Midbrain (tissue), 1 donor: ENCODE data around the gene STRIP1.
"Not testable (repeated sequence)": the region's sequence is repeated elsewhere in the genome, so short reads cannot be mapped to it uniquely, and the experiment has no call there.

Source experiments
- DNase-seq: peaks from one replicate; lab custom pipeline; 2025; lab: John Stamatoyannopoulos, UW

STRIP1 gene

DNA sequence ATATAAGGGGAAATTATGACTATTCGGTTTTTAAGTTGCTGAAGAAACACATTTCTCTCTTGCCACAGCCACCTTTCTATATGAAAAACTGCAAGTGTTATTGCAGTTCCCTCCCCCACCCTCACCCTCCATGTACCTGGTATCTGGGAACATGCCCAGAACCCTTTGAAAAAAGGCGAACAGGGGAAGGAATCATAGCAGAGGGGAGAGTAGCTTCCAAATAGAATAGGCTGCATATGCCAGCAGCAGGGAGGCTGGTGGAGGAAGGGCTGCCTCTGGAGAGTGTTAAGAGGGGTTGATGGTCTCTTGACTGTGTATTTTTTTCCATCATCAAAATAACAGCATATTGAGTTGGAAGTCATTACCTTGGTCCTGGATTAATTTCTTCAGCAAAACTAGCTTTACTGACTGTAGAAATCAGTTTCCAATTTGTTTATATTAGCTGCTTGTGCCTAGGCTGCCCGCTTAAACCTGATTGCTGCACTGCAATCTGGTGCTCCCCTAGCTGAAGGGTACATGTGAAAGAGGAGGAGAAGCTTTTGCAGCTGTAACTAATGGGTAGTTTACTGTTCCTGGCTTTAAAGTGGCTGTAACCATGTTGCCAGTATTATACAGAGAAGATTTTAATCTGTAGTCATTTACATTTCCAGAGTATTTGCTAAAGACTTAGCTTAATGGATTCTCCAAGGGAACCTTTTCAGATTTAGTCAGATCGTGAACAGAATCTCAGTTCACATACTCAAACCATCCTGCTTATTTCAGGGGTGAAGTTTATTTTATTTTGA is 27.2 kb upstream of the STRIP1 start:
- no peak for DNase-seq

- DNase-seq = peak; percentile 38
These were observed 25.4 kb upstream of the STRIP1 start for GRCh38 chr1:110008971-110009565.

GRCh38 chr1:110011527-110012041 is 22.8 kb upstream of the STRIP1 start:
- peak; percentile 51 for DNase-seq

- DNase-seq = no peak
These were observed 22.2 kb upstream of the STRIP1 start for GRCh38 chr1:110012100-110012780.

- no peak for DNase-seq
These were observed 16.6 kb upstream of the STRIP1 start for GRCh38 chr1:110017792-110018191.

DNA sequence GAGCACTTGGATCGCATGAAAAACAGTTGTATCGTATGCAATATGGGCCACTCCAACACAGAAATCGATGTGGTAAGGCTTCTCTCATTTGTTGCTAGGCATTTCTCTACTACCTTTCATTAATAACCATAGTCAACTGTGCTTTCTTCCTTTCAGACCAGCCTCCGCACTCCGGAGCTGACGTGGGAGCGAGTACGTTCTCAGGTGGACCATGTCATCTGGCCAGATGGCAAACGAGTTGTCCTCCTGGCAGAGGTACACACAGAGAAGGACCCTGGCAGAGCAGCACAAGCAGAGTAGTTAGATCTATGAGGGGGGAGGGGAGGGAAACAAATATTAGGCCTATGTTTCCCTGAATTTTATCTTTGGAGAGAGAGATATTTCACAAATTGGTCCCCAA is 16.0 kb upstream of the STRIP1 start:
- no peak for DNase-seq

GRCh38 chr1:110019770-110020169 is 14.7 kb upstream of the STRIP1 start:
- DNase-seq = no peak

DNA sequence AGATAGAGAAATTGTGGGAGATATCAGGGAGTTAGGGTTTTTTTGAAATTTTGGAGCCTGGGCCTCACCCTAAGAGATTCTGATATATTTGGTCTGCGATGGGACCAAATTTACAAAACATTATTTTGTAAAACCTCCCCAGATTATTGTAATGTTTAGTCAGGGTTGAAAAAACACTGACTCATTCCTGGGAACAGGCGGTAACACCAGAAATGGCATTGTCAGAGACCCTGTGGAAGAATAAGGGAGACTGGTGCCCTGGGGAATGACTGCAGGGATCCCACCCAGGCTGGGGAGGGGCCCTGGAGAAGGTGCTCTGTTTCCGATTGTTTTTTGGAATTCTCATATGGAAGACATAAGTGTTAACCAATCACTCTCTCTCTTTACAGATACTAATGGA is 13.1 kb upstream of the STRIP1 start:
- no peak for DNase-seq

GRCh38 chr1:110024613-110025012 is 9.8 kb upstream of the STRIP1 start:
- DNase-seq = no peak

DNA sequence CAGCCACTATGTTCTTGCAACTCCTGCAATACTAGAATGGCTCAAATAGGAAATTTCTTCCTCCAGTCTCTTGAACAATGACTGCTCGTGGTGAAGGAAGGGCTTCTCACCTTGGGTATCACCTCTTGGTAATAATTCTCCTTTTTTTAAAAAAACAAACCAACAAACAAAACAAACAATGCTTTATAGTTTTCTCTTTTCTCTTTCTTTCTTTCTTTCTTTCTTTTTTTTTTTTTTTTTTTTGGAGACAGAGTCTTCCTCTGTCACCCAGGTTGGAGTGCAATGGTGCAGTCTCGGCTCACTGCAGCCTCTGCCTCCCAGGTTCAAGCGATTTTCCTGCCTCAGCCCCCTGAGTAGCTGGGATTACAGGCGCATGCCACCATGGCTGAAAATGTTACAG is 3.7 kb upstream of the STRIP1 start:
- not testable (repeated sequence) for DNase-seq

DNA sequence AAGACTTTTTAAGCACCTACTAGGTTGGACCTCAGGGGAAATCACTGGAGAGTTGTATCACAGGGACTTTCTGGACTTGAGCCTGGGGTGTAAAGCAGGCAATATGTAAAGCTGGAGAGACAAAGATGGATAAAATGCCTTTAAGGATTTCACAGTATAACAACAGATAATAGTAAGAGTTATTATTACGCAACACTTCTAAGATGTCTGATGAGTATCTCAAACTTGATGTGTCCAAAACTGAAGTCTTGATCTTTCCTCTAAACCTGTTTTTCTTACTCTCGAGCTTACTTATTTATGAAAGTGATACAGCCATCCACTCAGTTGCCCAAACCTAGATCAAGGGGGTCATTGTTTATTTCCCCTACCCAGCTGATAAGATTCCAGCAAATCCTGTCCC is 2.1 kb upstream of the STRIP1 start:
- DNase-seq = no peak

DNA sequence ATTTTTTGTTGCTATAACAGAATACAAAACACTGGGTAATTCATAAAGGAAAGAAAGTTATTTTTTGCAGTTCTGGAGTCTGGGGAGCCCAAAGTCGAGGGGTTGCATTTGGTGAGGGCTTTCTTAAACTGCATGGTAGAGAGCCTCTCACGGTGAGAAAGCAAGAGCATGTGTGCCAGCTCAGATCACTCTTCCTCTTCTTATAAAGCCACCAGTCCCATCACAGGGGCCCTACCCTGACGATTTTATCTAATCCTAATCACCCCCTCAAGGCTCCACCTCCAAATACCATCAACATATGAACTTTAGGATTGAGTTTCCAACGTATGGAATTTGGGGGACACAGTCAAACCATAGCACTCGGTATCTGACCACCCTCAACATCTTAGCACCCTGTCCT is 1.0 kb upstream of the STRIP1 start:
- no peak for DNase-seq

DNA sequence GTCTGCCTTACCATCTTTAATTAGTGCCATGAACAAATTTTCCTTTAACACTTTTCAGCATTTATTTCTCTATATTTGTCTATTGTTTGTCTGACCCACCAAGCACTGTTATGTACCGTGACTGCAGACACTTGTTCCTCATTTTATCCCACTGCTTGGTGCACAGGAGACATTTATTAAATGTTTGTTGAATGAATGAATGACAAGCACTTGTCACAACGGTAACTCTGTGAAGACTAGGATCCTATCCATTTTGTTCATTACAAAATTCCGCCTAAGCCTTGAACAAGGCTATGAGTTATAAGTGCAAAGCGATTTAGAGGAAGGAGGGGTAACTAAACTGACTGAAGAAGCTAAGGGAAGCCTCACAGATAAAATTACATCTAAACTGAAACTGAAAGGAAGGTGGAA is 379 bp upstream of the STRIP1 start:
- no peak for DNase-seq

GRCh38 chr1:110035236-110035752 is 870 bp downstream of the STRIP1 start:
- DNase-seq = no peak

DNA sequence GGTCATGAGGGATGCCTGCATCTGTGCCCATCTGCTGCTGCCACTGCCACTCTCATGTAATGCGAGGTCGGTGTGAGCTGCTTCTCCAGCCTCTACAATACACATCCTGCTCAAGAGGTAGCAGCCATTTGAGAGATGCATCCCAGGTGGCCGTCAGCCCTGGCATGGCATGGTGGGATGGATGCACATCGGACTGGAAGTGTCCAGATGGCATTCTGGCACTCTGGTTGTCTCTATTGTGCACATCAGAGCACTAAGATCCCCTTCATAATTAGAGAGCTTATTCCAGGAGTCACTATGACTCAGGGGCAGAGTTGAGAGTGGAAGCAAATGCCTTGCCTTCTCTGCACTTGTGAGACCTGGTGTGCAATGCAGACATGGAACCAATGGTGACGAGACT is 3.8 kb downstream of the STRIP1 start:
- no peak for DNase-seq

GRCh38 chr1:110039641-110040040 is 5.2 kb downstream of the STRIP1 start:
- DNase-seq = no peak

DNA sequence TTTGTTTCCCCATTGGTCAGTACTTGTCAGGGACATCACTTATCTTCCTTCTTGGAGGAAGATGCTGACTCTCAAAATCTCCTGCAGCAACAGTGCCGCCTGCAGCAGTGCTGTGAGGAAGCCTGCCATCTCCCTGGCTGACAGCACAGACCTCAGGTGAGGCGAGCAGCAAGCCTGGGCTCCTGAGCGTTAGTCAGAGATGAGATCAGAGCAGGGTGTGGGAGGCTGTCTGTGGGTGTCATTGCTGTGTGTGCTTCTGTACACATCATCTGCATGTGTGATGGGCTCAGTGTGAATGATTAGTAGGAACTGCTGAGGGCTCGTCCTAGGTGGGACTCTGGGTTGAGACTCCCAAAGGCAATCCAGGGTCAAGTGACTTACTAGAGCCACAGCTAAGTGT is 6.1 kb downstream of the STRIP1 start:
- no peak for DNase-seq

DNA sequence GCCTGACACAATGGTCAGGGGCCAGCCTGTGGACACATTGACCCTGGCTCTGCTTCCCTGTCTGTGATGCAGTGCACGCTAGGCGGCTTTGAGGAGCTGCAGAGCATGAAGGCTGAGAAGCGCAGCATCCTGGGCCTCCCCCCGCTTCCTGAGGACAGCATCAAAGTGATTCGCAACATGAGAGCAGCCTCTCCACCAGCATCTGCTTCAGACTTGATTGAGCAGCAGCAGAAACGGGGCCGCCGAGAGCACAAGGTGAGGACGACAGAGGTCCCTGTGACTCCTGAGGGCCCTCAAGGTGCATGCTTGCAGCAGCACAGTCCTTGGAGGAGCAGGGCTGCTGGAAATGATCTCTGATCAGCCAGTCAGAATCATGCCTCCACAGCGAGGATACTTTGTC is 8.6 kb downstream of the STRIP1 start:
- no peak for DNase-seq

DNA sequence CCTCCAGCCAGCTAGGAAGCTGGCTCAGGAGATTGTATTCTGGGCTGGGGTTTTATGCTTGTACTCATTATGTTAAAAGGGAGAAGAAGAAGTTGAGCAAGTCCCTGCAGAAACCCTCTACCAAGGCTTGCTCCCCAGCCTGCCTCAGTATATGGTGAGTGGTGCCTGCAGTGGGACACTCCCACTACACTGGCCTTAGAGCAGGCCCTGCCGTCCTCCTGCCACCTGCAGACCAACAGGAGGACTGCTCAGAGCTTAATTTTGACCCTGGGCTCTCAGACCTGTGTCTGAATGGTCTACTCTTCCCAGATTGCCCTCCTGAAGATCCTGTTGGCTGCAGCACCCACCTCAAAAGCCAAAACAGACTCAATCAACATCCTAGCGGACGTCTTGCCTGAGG is 13.0 kb downstream of the STRIP1 start:
- no peak for DNase-seq

- no peak for DNase-seq
These were observed 13.8 kb downstream of the STRIP1 start for GRCh38 chr1:110048240-110048639.

- peak; percentile 49 for DNase-seq
These were observed 14.6 kb downstream of the STRIP1 start for GRCh38 chr1:110048923-110049601.
